Femur (tissue), 1 donor: ENCODE measurements around the gene BDKRB1.
"Not testable (repeated sequence)": the region's sequence is repeated elsewhere in the genome, so short reads cannot be mapped to it uniquely, and the experiment has no call there.

Experiments used
- DNase-seq: peaks from one replicate; pipeline ENCODE4 v3.0.0-alpha.2; 2017

BDKRB1 gene

GRCh38 chr14:96235426-96235825 lies 20.6 kb upstream of the BDKRB1 start:
- DNase-seq = no peak

- DNase-seq = no peak
These were observed 18.4 kb upstream of the BDKRB1 start for GRCh38 chr14:96237641-96238040.

- DNase-seq = no peak
These were observed 17.2 kb upstream of the BDKRB1 start for GRCh38 chr14:96238676-96239265.

- DNase-seq = no peak
These were observed 16.3 kb upstream of the BDKRB1 start for GRCh38 chr14:96239711-96240141.

GRCh38 chr14:96240641-96241040 lies 15.4 kb upstream of the BDKRB1 start:
- no peak for DNase-seq

GRCh38 chr14:96242126-96242525 lies 13.9 kb upstream of the BDKRB1 start:
- DNase-seq = no peak

GRCh38 chr14:96243785-96244184 lies 12.2 kb upstream of the BDKRB1 start:
- DNase-seq = no peak

GRCh38 chr14:96245074-96245473 lies 10.9 kb upstream of the BDKRB1 start:
- DNase-seq = not testable (repeated sequence)

GRCh38 chr14:96245710-96246538 lies 10.1 kb upstream of the BDKRB1 start:
- DNase-seq = no peak

GRCh38 chr14:96246539-96246847 lies 9.5 kb upstream of the BDKRB1 start:
- no peak for DNase-seq

- DNase-seq = no peak
These were observed 9.0 kb upstream of the BDKRB1 start for GRCh38 chr14:96247031-96247430.

- DNase-seq = no peak
These were observed 7.0 kb upstream of the BDKRB1 start for GRCh38 chr14:96249029-96249428.

- no peak for DNase-seq
These were observed 5.5 kb upstream of the BDKRB1 start for GRCh38 chr14:96250485-96250884.

- no peak for DNase-seq
These were observed 4.3 kb upstream of the BDKRB1 start for GRCh38 chr14:96251656-96252155.

GRCh38 chr14:96252323-96252998 lies 3.5 kb upstream of the BDKRB1 start:
- peak; percentile 54 for DNase-seq

- no peak for DNase-seq
These were observed 2.9 kb upstream of the BDKRB1 start for GRCh38 chr14:96252999-96253539.

GRCh38 chr14:96254687-96255086 lies 1.3 kb upstream of the BDKRB1 start:
- DNase-seq = no peak

GRCh38 chr14:96256407-96256806 lies 397 bp downstream of the BDKRB1 start:
- no peak for DNase-seq

GRCh38 chr14:96257056-96257455 lies 1.0 kb downstream of the BDKRB1 start:
- DNase-seq = no peak

- DNase-seq = no peak
These were observed 1.9 kb downstream of the BDKRB1 start for GRCh38 chr14:96257900-96258299.

GRCh38 chr14:96260341-96260821 lies 4.4 kb downstream of the BDKRB1 start:
- no peak for DNase-seq

- no peak for DNase-seq
These were observed 5.0 kb downstream of the BDKRB1 start for GRCh38 chr14:96261053-96261452.
